PFSK-1 (cell line): ENCODE data around the gene CHRM4.

Experiments
- FOXP2 ChIP-seq: optimal IDR thresholded peaks from 2 replicates; pipeline ENCODE3; 2011; ENCODE audit warnings: borderline replicate concordance, control low read depth, inconsistent platforms; ENCODE audit not compliant: insufficient read depth; ENCODE audit errors: extremely low read length, extremely low read depth
- POLR2AphosphoS5 ChIP-seq: IDR thresholded peaks from 2 replicates; pipeline ENCODE4 v1.6.1; 2012; ENCODE audit warnings: low read depth, mild to moderate bottlenecking, control low read depth, low read length, moderate library complexity
- REST ChIP-seq, 2 experiments: IDR thresholded peaks; 2 replicates each; pipeline versions ENCODE4 v1.6.1 to v1.8.0; 2011 to 2012; ENCODE audit warnings: low read depth in 2 of 2, low read length in 2 of 2, control low read depth in 1 of 2, inconsistent platforms in 1 of 2, mild to moderate bottlenecking in 1 of 2, moderate library complexity in 1 of 2; ENCODE audit not compliant: insufficient read depth in 1 of 2
- SIN3A ChIP-seq: IDR thresholded peaks from 2 replicates; pipeline ENCODE4 v1.6.1; 2012; ENCODE audit warnings: mild to moderate bottlenecking, low read length, moderate library complexity, borderline replicate concordance; ENCODE audit not compliant: insufficient read depth
- TAF1 ChIP-seq: IDR thresholded peaks from 2 replicates; pipeline ENCODE4 v1.6.1; 2012; ENCODE audit warnings: low read length, control low read depth, borderline replicate concordance; ENCODE audit not compliant: insufficient read depth

The CHRM4 gene

GRCh38 chr11:46343520-46343919 is 48.1 kb downstream of the CHRM4 start:
- TF ChIP-seq REST (IDR thresholded peaks at IDR 0.05; ENCODE audit: insufficient read depth in 1 of 2, low read depth in 2 of 2, low read length in 2 of 2): no peak
- no peak for TF ChIP-seq SIN3A
- TF ChIP-seq TAF1: no peak
- no peak for TF ChIP-seq POLR2AphosphoS5
- no peak for TF ChIP-seq FOXP2

- TF ChIP-seq TAF1 (no peak), POLR2AphosphoS5 (no peak; the same call in 1 of the 2 replicates), SIN3A (no peak), FOXP2 (no peak), REST (IDR thresholded peaks at IDR 0.05; ENCODE audit: insufficient read depth in 1 of 2, low read depth in 2 of 2, low read length in 2 of 2) (no peak)
Observed at GRCh38 chr11:46342239-46342638, 49.3 kb downstream of the CHRM4 start.

GRCh38 chr11:46341454-46341853 is 50.1 kb downstream of the CHRM4 start:
- TF ChIP-seq SIN3A (no peak), FOXP2 (no peak), POLR2AphosphoS5 (no peak), REST (IDR thresholded peaks at IDR 0.05; ENCODE audit: insufficient read depth in 1 of 2, low read depth in 2 of 2, low read length in 2 of 2) (no peak), TAF1 (no peak)

- TF ChIP-seq TAF1: no peak
Observed at GRCh38 chr11:46339816-46340215, 51.8 kb downstream of the CHRM4 start.

- no peak for TF ChIP-seq TAF1
- peak; percentile 38 for TF ChIP-seq FOXP2
- TF ChIP-seq POLR2AphosphoS5: 0 out of 2 replicates have a peak, but pooled peaks have one; percentile 14
Observed at GRCh38 chr11:46338988-46339666, 52.4 kb downstream of the CHRM4 start.

DNA sequence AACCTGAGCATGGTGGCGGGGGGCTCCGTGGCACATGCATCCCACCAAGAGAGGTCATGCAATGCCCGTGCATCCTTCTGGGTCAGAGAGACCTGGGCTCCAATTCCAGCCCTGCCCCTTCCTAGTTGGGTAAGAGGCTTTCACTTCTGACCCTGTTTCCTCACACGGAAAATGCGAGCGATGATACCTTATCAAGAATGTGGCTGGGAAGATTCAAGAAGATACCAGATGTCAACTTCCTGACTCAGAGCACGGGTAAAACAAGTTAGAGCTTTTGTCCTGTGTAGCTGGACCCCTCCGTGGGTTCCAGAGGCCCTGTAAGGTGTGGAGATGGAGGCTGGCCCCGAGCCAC is 53.0 kb downstream of the CHRM4 start:
- TF ChIP-seq REST (IDR thresholded peaks at IDR 0.05; ENCODE audit: insufficient read depth in 1 of 2, low read depth in 2 of 2, low read length in 2 of 2) (no peak), FOXP2 (no peak), SIN3A (no peak), TAF1 (no peak), POLR2AphosphoS5 (no peak)
